GM19035 (cell line): ENCODE measurements around the gene CNPY4.

Experiments
- ATAC-seq: cut with Tn5 transposase; IDR thresholded peaks from one replicate; pipeline ENCODE4 v1.9.1; 2021; ENCODE audit not compliant: unreplicated experiment

Gene CNPY4

GRCh38 chr7:100166317-100166940 lies 47.0 kb downstream of the CNPY4 start:
- ATAC-seq, result no peak

GRCh38 chr7:100166970-100167911 lies 47.8 kb downstream of the CNPY4 start:
- no peak for ATAC-seq

- no peak for ATAC-seq
These were observed 48.5 kb downstream of the CNPY4 start for GRCh38 chr7:100167912-100168323.

- ATAC-seq, result no peak
These were observed 49.9 kb downstream of the CNPY4 start for GRCh38 chr7:100169147-100169850.

GRCh38 chr7:100170101-100170897 lies 50.9 kb downstream of the CNPY4 start:
- no peak for ATAC-seq

- ATAC-seq, result no peak
These were observed 51.8 kb downstream of the CNPY4 start for GRCh38 chr7:100171087-100171681.

- no peak for ATAC-seq
These were observed 52.4 kb downstream of the CNPY4 start for GRCh38 chr7:100171840-100172239.

- no peak for ATAC-seq
These were observed 54.5 kb downstream of the CNPY4 start for GRCh38 chr7:100173806-100174495.

- ATAC-seq, result no peak
These were observed 55.1 kb downstream of the CNPY4 start for GRCh38 chr7:100174582-100174981.
